ENCODE data around the gene PHLDB1.
A peak's percentile ranks its signal among the peaks of the same experiment; 100 is the strongest.
"Not testable (repeated sequence)": the region's sequence is repeated elsewhere in the genome, so short reads cannot be mapped to it uniquely, and the experiment has no call there.

The PHLDB1 gene

GRCh38 chr11:118596224-118597146 is 10.9 kb upstream of the PHLDB1 start:
- H3K4me1 Mint-ChIP-seq (ENCODE audit: low read depth), result peaks cover 17% of the 10 kb centered on the region
- H3K27ac Mint-ChIP-seq, result peak overlapping the region; percentile 75
- H3K36me3 Mint-ChIP-seq, result peaks cover 2% of the 10 kb centered on the region
- no peaks in the 10 kb centered on the region for H3K9me3 Mint-ChIP-seq (ENCODE audit: low read depth)
- no peaks in the 10 kb centered on the region for H3K27me3 Mint-ChIP-seq
- no peak overlapping the region for H3K4me3 Mint-ChIP-seq

- H3K27ac Mint-ChIP-seq, result no peak overlapping the region
- H3K27me3 Mint-ChIP-seq, result no peaks in the 10 kb centered on the region
- H3K9me3 Mint-ChIP-seq (ENCODE audit: low read depth), result no peaks in the 10 kb centered on the region
- no peak overlapping the region for H3K4me3 Mint-ChIP-seq
- peaks cover 17% of the 10 kb centered on the region for H3K4me1 Mint-ChIP-seq (ENCODE audit: low read depth)
- H3K36me3 Mint-ChIP-seq, result peaks cover 2% of the 10 kb centered on the region
Observed at GRCh38 chr11:118597556-118597955, 9.9 kb upstream of the PHLDB1 start.

- H3K27ac Mint-ChIP-seq, result peak overlapping the region; percentile 5
- H3K9me3 Mint-ChIP-seq (ENCODE audit: low read depth), result no peaks in the 10 kb centered on the region
- H3K4me3 Mint-ChIP-seq, result no peak overlapping the region
- peaks cover 2% of the 10 kb centered on the region for H3K36me3 Mint-ChIP-seq
- no peaks in the 10 kb centered on the region for H3K27me3 Mint-ChIP-seq
- H3K4me1 Mint-ChIP-seq (ENCODE audit: low read depth), result peaks cover 2% of the 10 kb centered on the region
Observed at GRCh38 chr11:118602331-118602730, 5.1 kb upstream of the PHLDB1 start.

- H3K27me3 Mint-ChIP-seq; H3K4me3 Mint-ChIP-seq; H3K9me3 Mint-ChIP-seq (ENCODE audit: low read depth); H3K36me3 Mint-ChIP-seq; H3K4me1 Mint-ChIP-seq (ENCODE audit: low read depth); H3K27ac Mint-ChIP-seq: not testable (repeated sequence)
Observed at GRCh38 chr11:118603709-118604108, 3.7 kb upstream of the PHLDB1 start.

- Mint-ChIP-seq H3K4me3 (no peak overlapping the region), H3K27ac (no peak overlapping the region), H3K4me1 (ENCODE audit: low read depth) (peaks cover 12% of the 10 kb centered on the region), H3K9me3 (ENCODE audit: low read depth) (no peaks in the 10 kb centered on the region), H3K36me3 (peaks cover 2% of the 10 kb centered on the region), H3K27me3 (no peaks in the 10 kb centered on the region)
Observed at GRCh38 chr11:118604566-118604965, 2.8 kb upstream of the PHLDB1 start.

GRCh38 chr11:118605116-118605867 is 2.1 kb upstream of the PHLDB1 start:
- H3K4me3 Mint-ChIP-seq, result no peak overlapping the region
- no peak overlapping the region for H3K27ac Mint-ChIP-seq
- no peaks in the 10 kb centered on the region for H3K9me3 Mint-ChIP-seq (ENCODE audit: low read depth)
- peaks cover 2% of the 10 kb centered on the region for H3K36me3 Mint-ChIP-seq
- peaks cover 16% of the 10 kb centered on the region for H3K4me1 Mint-ChIP-seq (ENCODE audit: low read depth)
- no peaks in the 10 kb centered on the region for H3K27me3 Mint-ChIP-seq

GRCh38 chr11:118606157-118606843 is 1.1 kb upstream of the PHLDB1 start:
- Mint-ChIP-seq H3K27ac (peak overlapping the region; percentile 72), H3K4me1 (ENCODE audit: low read depth) (peaks cover 19% of the 10 kb centered on the region), H3K4me3 (peak overlapping the region; percentile 69), H3K9me3 (ENCODE audit: low read depth) (no peaks in the 10 kb centered on the region), H3K27me3 (no peaks in the 10 kb centered on the region), H3K36me3 (peaks cover 2% of the 10 kb centered on the region)

- Mint-ChIP-seq H3K36me3 (peaks cover 2% of the 10 kb centered on the region), H3K27me3 (no peaks in the 10 kb centered on the region), H3K4me1 (ENCODE audit: low read depth) (peaks cover 19% of the 10 kb centered on the region), H3K27ac (peak overlapping the region; percentile 72), H3K9me3 (ENCODE audit: low read depth) (no peaks in the 10 kb centered on the region), H3K4me3 (peak overlapping the region; percentile 69)
Observed at GRCh38 chr11:118606844-118607228, 579 bp upstream of the PHLDB1 start.

GRCh38 chr11:118608360-118609227 is 1.2 kb downstream of the PHLDB1 start:
- H3K36me3 Mint-ChIP-seq, result no peaks in the 10 kb centered on the region

GRCh38 chr11:118609380-118610224 is 2.2 kb downstream of the PHLDB1 start:
- no peaks in the 10 kb centered on the region for H3K9me3 Mint-ChIP-seq (ENCODE audit: low read depth)
- H3K27ac Mint-ChIP-seq, result peak overlapping the region; percentile 75
- H3K4me3 Mint-ChIP-seq, result peak overlapping the region; percentile 81
- H3K36me3 Mint-ChIP-seq, result no peaks in the 10 kb centered on the region
- peaks cover 19% of the 10 kb centered on the region for H3K4me1 Mint-ChIP-seq (ENCODE audit: low read depth)
- no peaks in the 10 kb centered on the region for H3K27me3 Mint-ChIP-seq

More at GRCh38 chr11:118608360-118609227, 1.2 kb downstream of the PHLDB1 start:
- Mint-ChIP-seq H3K4me3 (peak overlapping the region; percentile 80), H3K4me1 (ENCODE audit: low read depth) (peaks cover 19% of the 10 kb centered on the region), H3K27ac (peak overlapping the region; percentile 75), H3K27me3 (no peaks in the 10 kb centered on the region), H3K9me3 (ENCODE audit: low read depth) (no peaks in the 10 kb centered on the region)

- Mint-ChIP-seq H3K27me3 (no peaks in the 10 kb centered on the region), H3K4me3 (peak overlapping the region; percentile 81), H3K36me3 (no peaks in the 10 kb centered on the region), H3K9me3 (ENCODE audit: low read depth) (no peaks in the 10 kb centered on the region), H3K27ac (peak overlapping the region; percentile 70), H3K4me1 (ENCODE audit: low read depth) (peaks cover 19% of the 10 kb centered on the region)
Observed at GRCh38 chr11:118610225-118610772, 2.9 kb downstream of the PHLDB1 start.

- Mint-ChIP-seq H3K4me3 (peak overlapping the region; percentile 61), H3K9me3 (ENCODE audit: low read depth) (no peaks in the 10 kb centered on the region), H3K36me3 (no peaks in the 10 kb centered on the region), H3K27me3 (no peaks in the 10 kb centered on the region), H3K4me1 (ENCODE audit: low read depth) (peaks cover 19% of the 10 kb centered on the region), H3K27ac (no peak overlapping the region)
Observed at GRCh38 chr11:118610773-118611432, 3.5 kb downstream of the PHLDB1 start.

GRCh38 chr11:118611433-118611795 is 4.0 kb downstream of the PHLDB1 start:
- not testable (repeated sequence) for H3K27ac Mint-ChIP-seq; H3K27me3 Mint-ChIP-seq; H3K9me3 Mint-ChIP-seq (ENCODE audit: low read depth); H3K36me3 Mint-ChIP-seq
- peak overlapping the region; percentile 61 for H3K4me3 Mint-ChIP-seq
- peaks cover 19% of the 10 kb centered on the region for H3K4me1 Mint-ChIP-seq (ENCODE audit: low read depth)

Measured in activated naive CD8-positive, alpha-beta T cell (primary cell).